ENCODE measurements around the gene GTPBP2. TPM values are rescaled to one million over a fixed set of nuclear protein-coding genes. Genes with fewer than 3 reads are reported as not detected.
"Not testable (repeated sequence)": the region's sequence is repeated elsewhere in the genome, so short reads cannot be mapped to it uniquely, and the experiment has no call there.

The GTPBP2 gene
- total RNA-seq, 1 donor from 2014 or later: 74.2 TPM

DNA sequence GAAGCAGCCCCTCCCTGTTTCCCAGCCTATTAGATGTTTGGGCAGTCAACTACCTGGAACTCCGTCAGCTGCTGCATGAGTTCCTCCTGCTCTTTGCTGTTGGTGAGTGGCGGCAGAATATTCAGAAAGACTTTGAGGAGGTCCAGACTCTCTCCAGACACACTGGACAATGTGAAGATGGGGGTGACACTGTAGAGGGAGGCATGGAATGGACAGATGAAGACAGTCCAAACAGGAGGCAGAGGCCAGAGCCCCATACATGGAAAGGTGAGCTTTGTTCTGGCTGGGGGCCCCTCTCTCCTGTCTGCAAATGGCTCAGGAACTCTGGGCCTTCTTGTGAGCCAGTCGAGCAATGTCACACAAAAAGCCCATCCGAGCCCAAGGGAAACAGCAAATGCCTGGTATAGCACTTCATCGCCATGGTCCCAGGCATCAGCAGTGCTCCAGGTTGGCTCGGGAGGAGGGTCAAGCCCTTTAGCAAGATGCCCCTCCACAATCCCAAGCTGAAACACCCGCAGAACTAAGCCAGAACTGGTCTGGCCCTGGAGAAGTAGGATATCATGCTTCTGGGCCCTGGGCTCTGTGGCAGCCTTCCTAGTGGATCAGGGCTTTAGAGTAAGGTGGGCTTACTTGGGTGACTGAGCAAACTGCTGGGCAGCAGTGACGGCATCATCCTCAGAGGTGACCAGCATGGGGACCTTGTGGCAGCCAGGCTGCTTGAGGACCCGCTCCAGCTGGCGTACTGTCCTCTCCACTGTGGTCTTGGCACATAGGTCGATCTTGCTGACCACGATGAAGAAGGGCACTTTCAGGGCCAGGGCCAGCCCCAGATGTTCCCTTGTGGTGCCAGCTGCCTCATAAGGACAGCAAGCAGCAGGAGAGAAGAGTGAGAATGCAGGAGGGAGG, 4.9 kb downstream of the GTPBP2 start:
- DNase-seq (ENCODE audit: low spot score): no peak

DNA sequence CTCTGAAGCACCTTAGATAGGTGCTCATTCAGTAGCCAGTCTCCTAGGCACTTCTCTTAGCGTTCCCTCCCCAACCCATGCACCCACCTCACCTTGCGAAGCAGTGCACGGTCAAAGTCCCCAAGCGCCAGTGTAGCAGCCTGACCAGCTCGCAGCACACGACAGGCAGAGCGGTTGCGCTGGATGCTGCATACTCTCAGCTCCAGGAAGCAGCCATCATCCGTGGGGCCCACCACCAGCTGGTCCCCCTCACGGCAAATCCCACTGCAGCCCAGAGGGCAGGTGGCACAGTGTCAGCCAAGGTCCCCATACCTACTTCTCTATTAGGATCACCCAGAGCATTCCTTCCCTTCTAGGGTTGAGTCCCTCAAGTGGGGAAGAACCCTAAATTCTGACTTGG, 6.5 kb downstream of the GTPBP2 start:
- no peak for DNase-seq (ENCODE audit: low spot score)

DNA sequence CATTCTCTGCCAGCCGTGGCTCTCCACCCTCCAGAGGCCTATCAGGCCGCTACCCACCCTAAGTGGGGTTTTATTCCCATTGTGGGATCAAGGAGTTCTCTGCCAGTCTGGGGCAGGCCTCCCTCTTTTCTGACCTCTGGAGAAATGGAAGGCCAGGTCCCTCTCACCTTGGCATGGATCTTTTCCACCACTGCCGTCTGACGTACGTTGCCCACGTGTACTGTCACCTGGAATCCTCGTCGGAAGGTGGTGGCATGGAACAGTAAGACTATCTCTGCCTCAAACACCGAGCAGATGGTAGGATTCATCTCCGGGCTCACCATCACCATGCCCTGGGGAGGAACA, 7.3 kb downstream of the GTPBP2 start:
- no peak for DNase-seq (ENCODE audit: low spot score)

DNA sequence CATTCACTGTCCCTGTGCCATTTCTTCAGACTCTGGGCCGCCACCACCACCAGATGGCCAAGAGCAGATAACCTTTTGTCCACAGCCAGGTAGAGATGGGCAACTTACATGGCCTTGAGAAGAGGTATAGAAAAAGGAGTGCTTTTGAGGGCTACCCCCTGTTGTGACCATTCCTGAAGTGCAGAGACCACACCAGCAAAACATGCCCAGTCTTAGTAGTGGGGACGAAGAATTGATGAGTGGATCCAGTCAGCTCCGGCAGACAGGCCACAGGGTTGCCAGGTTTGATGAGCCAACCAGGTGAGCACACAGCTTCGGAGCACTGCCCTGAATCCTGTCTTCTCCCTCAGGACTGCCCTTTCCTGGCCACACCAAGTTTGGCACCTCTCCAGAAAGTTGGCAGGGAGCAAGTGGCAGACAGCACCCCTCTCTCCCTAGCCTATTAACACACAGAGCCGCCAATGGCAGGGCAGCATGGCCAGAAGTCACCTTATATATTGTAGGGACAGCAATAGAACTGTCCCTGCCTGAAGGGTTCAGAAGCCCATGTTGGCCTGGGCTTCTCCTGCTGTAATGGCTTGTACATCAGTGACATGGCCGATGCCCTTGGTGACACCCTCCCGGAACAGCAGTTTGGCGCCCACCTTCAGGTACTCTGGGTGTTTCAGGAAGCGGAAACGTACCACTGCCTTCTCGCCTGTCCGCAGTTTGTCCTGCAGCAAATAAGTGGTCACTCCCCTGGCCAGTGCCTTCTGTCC, 7.8 kb downstream of the GTPBP2 start:
- DNase-seq (ENCODE audit: low spot score): no peak

DNA sequence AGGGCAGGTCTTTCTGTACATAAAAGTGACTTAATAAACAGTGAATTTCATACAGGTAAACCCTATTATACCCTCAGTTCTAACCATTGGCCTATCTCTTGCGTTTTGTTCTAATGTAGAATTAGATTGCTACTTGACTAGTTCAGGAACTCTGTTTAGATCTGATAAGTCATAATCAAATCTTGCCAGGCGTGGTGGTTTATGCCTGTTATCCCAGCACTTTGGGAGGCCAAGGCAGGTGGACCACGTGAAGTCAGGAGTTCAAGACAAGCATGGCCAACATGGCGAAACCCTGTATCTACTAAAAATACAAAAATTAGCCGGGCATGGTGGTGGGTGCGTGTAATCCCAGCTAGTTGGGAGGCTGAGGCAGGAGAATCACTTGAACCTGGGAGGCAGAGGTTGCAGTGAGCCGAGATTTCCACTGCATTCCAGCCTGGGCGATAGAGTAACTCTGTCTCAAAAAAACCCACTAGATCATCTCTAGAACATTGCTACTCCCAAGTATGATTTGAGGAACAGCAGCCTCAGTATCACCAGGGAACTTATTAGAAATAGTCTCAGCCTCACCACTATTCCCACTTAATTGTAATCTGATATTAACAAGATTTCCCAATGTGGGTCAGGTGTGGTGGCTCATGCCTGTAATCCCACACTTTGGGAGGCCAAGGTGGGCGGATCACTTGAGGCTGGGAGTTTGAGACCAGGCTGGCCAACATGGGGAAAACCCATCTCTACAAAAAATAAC, 12.2 kb downstream of the GTPBP2 start:
- DNase-seq (ENCODE audit: low spot score): no peak

DNA sequence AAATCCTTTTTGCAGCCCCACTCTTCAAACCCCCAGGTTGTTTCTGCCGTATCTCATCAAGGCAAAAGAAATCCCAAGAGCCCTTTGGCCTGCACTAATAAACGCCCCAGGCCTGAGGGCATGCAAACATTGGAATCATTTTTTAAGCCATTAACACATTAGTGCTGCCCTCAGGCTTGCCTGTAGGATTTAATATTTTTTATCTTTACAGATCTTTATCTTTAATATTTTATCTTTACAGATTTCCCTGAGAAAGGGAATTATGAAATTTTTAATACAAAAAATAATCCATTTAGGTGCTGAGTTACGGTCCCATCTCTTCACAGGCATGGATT, 14.7 kb downstream of the GTPBP2 start:
- no peak for DNase-seq (ENCODE audit: low spot score)

DNA sequence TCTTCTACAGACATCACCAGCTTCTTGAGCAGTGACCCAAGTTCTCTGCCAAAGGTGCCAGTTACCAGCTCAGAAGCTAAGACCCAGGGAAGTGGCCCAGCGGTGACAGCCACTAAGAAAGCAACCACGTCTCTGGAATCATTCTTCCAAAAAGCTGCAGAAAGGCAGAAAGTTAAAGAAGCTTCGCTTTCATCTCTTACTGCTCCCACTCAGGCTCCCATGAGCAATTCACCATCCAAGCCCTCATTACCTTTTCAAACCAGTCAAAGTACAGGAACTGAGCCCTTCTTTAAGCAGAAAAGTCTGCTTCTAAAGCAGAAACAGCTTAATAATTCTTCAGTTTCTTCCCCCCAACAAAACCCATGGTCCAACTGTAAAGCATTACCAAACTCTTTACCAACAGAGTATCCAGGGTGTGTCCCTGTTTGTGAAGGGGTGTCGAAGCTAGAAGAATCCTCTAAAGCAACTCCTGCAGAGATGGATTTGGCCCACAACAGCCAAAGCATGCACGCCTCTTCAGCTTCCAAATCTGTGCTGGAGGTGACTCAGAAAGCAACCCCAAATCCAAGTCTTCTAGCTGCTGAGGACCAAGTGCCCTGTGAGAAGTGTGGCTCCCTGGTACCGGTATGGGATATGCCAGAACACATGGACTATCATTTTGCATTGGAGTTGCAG, 15.2 kb downstream of the GTPBP2 start:
- no peak for DNase-seq (ENCODE audit: low spot score)

DNA sequence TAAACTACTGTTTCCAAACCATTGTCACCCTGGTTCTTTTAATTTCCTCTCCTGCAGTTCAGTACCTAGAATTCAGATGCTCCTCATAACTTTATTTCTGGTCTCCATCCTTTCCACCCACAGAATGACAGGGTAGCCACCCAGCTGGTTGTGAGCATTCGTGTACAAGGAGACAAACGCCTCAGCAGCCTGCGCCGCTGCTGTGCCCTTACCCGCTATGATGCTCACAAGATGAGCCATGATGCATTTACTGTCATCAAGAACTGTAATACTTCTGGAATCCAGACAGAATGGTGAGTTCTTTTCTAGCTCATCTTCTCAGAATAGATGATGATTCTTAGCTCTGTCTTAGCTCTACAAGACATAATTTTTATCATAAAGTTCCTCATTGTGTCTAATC, 18.6 kb downstream of the GTPBP2 start:
- no peak for DNase-seq (ENCODE audit: low spot score)

DNA sequence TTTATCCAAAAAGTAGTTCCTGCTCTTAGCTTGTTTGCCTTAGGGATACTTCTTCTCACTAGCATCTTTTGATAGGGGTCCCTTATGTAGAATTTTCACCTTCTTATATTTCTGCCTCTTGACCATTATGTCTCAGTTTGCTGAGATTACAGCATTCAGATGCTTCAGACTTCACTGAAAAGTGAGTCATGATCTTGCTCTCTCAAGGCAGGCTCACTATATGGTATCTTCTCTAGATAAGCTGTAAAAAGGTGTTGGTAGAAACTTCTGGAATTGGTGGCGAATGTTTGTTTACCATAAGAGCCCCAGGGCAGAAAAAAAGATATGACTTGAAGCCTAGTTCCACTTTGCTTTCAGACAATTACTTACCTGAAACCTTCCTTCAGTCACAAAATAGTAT, 19.7 kb downstream of the GTPBP2 start:
- DNase-seq (ENCODE audit: low spot score): no peak

DNA sequence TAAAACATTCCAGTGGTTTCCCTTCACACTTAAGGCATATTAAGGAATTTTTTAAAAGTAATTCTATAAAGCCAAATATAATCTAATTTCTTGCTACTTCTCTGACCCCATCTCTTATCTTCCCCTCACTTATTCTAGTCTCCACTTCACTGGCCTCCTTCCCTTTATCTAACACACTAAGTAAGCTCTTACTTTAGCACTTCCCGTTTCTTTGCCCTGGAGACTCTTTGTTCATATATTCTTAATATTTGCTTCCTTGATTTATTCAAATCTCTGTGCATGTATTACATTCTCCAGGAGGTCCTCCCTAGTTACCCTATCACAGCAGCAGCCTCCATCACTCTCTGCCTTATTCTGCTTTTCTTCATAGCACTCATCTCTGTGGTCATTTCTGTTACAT, 20.3 kb downstream of the GTPBP2 start:
- no peak for DNase-seq (ENCODE audit: low spot score)

DNA sequence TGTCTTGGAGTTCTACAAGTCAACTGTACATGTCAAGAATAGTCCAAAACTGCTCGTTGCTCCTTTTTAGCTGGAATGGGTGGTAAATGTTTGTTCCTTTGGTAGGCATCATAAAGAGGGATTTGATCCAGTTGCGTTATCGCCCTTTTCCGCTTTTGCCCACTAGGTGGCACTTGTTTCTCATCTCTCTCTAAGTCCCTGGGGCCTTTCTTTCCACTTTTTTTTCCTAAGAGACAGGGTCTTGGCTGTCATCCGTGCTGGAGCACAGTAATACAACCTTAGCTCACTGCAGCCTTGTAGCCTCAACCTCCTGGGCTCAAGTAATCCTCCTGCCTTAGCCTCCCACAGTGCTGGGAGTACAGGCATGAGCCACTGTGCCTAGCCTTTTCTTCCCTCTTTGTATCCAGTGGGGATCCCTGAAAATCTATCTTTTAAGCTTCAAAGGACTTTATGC, 20.7 kb downstream of the GTPBP2 start:
- DNase-seq (ENCODE audit: low spot score): peak; percentile 76

DNA sequence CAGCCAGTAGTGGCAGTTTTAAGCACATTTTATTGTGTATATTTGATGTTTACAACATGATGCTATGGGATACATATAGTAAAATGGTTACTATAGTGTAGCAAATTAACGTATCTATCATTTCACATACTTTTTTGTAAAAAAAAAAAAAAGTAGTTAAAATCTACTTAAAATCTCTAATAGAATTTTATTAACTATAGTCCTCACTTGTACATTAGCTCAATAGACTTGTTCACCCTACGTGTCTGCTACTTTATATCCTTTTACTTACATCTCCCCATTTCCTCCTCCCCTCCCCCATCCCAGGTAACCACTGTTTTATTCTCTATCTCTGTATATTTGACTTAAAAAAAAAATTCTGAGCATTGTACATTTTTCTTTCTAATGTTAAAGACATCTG, 23.0 kb downstream of the GTPBP2 start:
- DNase-seq (ENCODE audit: low spot score): no peak

DNA sequence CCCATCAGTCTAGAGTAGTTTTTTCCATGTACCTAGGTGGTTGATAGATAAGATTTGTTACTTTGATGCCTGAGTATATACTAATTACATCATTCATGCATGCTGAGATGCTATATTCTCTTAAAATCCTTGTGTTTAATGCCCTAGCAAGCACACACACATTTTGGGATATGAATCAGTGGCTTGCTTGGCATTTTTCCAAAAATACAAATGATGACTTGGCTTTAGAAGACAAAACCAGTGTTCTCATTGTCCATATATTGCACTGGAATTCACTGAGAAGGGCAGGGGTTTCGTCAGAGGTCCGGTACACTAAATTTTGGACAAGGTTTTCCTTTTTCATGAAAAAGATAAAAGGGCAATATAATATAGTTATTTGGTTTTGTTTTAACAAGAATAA, 24.9 kb downstream of the GTPBP2 start:
- DNase-seq (ENCODE audit: low spot score): no peak

DNA sequence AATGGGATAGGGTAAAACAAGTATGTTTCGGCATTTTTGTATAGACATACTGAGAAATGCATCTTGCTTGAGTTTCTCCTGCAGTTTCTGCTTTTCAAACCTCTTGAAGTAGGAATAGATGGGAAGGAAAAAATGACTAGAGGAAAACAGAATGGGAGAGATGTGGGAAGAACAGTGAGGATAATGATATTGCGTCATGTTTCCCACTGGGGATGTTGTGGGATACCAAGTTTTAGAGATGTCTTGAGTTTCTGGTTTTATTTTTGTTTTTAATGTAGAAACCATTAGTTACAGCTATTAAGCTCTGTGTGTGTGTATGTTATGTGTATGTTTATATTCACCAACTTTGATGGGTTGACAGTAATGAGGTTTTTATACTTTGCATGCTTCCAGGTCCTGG, 28.5 kb downstream of the GTPBP2 start:
- DNase-seq (ENCODE audit: low spot score): no peak

DNA sequence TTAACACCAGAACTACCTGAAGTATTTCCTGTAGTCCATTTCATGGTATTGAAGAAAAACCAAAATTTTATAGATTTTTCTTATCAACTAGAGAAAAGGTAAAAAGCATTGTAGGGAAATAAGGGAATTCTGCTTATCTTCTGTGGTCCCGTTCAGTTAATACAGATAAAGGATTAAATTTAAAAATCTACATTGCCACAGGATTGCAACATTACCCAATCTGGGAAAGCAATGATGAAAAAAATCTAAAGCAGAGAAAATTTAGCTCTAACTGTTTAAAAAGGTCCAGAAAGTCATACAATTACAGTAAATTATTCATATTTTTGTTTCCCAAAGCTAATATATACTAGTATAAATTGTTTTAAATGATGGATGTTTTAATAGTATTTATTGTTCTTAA, 35.1 kb downstream of the GTPBP2 start:
- no peak for DNase-seq (ENCODE audit: low spot score)

DNA sequence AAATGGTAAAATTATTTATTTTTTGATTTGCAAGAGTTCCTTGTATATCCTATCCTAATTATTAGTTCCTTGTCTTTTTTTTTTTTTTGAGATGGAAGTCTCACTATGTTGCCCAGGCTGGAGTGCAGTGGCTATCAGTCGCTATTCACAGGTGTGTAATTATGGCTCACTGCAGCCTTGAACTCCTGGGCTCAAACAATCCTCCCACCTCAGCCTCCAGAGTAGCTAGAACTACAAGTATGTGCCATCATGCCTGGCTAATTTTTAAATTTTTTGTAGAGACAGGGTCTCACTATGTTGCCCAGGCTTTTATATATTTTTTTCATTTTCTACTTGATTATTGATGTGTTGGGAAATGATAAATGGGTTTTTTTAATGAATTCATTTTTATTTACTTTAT, 39.5 kb downstream of the GTPBP2 start:
- not testable (repeated sequence) for DNase-seq (ENCODE audit: low spot score)

DNA sequence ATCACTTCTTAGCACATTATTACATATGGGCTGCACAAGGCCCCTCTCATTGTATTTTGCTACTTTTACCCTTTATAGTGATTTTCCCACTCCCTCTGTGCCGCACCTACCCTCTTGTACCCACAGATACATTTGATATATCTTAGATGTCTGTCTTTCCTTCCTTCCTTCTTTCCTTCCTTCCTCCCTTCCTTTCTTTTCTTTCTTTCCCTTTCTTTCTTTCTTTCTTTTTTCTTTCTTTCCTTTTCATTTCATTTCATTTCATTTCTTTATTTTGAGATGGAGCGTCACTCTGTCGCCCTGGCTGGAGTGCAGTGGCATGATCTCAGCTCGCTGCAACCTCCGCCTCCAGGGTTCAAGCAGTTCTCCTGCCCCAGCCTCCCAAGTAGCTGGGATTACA, 40.9 kb downstream of the GTPBP2 start:
- DNase-seq (ENCODE audit: low spot score): no peak

DNA sequence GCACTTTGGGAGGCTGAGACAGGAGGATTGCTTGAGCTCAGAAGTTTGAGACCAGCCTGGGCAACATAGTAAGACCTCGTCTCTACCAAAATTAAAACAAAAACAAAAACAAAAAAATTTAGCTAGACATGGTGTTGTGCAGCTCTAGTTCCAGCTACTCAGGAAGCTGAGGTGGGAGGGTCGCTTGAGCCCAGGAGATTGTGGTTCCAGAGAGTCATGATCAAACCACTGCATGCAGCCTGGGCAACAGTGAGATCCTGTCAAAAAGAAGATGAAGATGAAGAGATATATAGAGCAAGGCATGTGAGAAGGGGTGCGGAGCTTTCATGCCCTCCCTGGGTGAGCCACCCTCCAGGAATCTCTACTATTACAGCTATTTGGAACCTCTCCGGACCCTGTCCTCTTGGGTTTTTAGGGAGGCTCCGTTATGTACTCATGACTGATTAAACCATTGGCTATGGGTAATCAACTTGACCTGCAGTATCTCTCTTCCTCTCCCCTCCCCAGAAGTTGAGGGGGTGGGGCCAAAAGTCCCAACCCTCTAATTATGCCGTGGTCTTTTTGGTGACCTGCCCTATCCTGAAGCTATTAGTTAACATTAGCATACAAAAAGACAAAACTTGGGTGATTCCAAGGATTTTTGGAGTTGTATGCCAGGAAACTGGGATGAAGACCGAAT, 44.0 kb downstream of the GTPBP2 start:
- no peak for DNase-seq (ENCODE audit: low spot score)

DNA sequence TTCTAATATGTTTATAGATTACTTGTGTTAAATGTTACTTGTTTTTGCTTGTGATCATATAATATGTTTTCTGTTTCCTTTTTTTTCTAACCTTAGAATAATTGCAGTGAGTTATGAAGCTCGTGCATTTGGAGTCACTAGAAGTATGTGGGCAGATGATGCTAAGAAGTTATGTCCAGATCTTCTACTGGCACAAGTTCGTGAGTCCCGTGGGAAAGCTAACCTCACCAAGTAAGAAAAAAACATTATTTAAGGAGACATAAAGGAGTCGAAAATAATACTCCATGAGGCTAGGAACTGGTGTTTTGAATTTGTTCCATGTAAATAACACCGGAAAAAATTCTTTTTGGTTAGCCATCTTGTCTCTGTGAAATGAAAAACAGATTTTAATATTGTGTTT, 46.2 kb downstream of the GTPBP2 start:
- DNase-seq (ENCODE audit: low spot score): no peak

DNA sequence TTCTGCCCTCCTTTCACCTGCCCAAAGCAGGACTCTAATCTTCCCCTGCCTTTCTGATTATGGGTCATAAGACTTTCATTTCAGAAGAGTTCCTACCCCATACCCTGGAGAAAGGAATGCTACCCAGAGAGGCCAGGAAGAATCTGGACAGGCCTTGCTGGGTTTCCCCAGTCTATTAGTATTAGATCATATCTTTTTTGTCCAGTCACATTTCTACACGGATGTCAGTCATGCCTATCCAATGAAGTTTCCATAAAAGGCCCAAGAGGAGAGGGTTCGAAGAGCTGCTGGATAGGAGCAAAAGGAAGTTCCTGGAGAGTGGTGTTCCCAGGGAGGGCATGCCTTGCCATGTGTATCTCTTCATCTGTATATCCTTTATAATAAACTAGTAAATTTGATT, 49.9 kb downstream of the GTPBP2 start:
- no peak for DNase-seq (ENCODE audit: low spot score)

DNA sequence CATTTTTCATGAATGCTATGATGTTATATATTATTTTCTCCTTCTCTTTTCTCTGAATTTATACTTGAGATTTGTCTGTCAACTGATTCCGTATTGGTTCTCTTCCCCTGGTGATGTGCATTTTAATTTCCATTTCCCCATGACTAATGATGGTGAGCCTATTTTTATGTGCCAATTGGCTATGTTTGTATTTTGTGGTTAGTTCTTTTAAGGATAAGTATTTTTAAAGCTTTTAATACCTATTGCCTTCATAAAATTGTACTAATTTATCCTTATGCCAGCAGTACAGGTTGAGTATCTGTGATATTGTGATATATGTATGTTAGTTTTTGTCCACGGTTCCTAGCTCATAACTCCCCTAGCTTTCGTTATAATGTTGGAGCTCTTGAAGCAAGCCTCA, 50.3 kb downstream of the GTPBP2 start:
- no peak for DNase-seq (ENCODE audit: low spot score)

All from mucosa of gallbladder (tissue), 1 donor.